Endothelial cell of umbilical vein (primary cell): ENCODE data around the gene ELOVL6. TPM values are rescaled to one million over a fixed set of nuclear protein-coding genes. Genes with fewer than 3 reads are reported as not detected.

Source experiments
- BruUV-seq: library from RNA; stranded (reverse); fragments of 400-500 nt; replicated peaks from 2 replicates; lab custom pipeline; 2021; lab: Mats Ljungman, UMichigan
- CTCF ChIA-PET: fragments of 300-600, 350-600 bp; sonication (Branson Sonifier 250); formaldehyde crosslinking; loops from one replicate; lab custom pipeline; 2021; ENCODE audit warnings: antibody characterized with exemption, inconsistent platforms; lab: Charles Lee
- POLR2A ChIA-PET: fragments of 300-600, 350-600 bp; sonication (Branson Sonifier 250); formaldehyde crosslinking; loops from one replicate; lab custom pipeline; 2021; ENCODE audit warnings: antibody characterized with exemption, inconsistent platforms; lab: Charles Lee
- DNase-seq: peaks from one replicate; pipeline ENCODE4 v3.0.0-alpha.2; 2011; ENCODE audit warnings: low read depth, low spot score
- FAIRE-seq: peaks from 2 replicates; lab custom pipeline; 2011; peaks lifted over from hg19 to GRCh38; lab: Jason Lieb, UNC
- H2AFZ ChIP-seq: 2 replicates; pipeline ENCODE4 v1.6.0; 2012; ENCODE audit warnings: low read depth, low read length, control low read depth, inconsistent platforms
- H3K27ac ChIP-seq: 2 replicates; pipeline ENCODE4 v1.5.1; 2011; ENCODE audit warnings: low read depth, mild to moderate bottlenecking, control low read depth, low read length, moderate library complexity; ENCODE audit not compliant: insufficient read depth
- H3K27me3 ChIP-seq, 2 experiments: 2 replicates each; pipeline versions ENCODE4 v1.6.0 to v1.6.1; 2011; ENCODE audit warnings: low read length in 2 of 2, mixed read lengths in 1 of 2; ENCODE audit not compliant: control insufficient read depth in 2 of 2, insufficient read depth in 2 of 2
- H3K36me3 ChIP-seq, 2 experiments: 2 replicates in 1 of 2; 3 replicates in 1 of 2; pipeline ENCODE4 v1.5.1; 2011; ENCODE audit warnings: low read length in 2 of 2, mild to moderate bottlenecking in 1 of 2, moderate library complexity in 1 of 2; ENCODE audit not compliant: control insufficient read depth in 2 of 2, insufficient read depth in 2 of 2; ENCODE audit errors: extremely low read depth in 1 of 2
- H3K4me1 ChIP-seq: 3 replicates; pipeline ENCODE4 v1.5.1; 2011; ENCODE audit warnings: mild to moderate bottlenecking, low read length; ENCODE audit not compliant: control insufficient read depth, insufficient read depth; ENCODE audit errors: extremely low read depth
- H3K4me2 ChIP-seq: 2 replicates; pipeline ENCODE4 v1.6.1; 2011; ENCODE audit warnings: low read length, control low read depth, mixed read lengths; ENCODE audit not compliant: insufficient read depth
- H3K4me3 ChIP-seq, 3 experiments: fragments of 200-600 bp in 1 of 3; sonication (generic), shearing (Covaris generic) in 1 of 3; replicated peaks in 1 of 3; 2 replicates each; pipeline ENCODE4 v1.5.1; 2011 to 2016; ENCODE audit warnings: control low read depth in 3 of 3, low read length in 3 of 3, mild to moderate bottlenecking in 2 of 3, inconsistent platforms in 1 of 3, low read depth in 1 of 3, moderate library complexity in 1 of 3; ENCODE audit not compliant: insufficient read depth in 1 of 3
- H3K79me2 ChIP-seq: 2 replicates; pipeline ENCODE4 v1.6.0; 2012; ENCODE audit warnings: low read length, inconsistent platforms; ENCODE audit not compliant: control insufficient read depth, insufficient read depth
- H3K9ac ChIP-seq: replicated peaks from 2 replicates; pipeline ENCODE3; 2011; ENCODE audit warnings: low read length, control low read depth; ENCODE audit not compliant: insufficient read depth; ENCODE audit errors: extremely low read depth
- H3K9me1 ChIP-seq: replicated peaks from 3 replicates; pipeline ENCODE4 v1.6.0; 2011; ENCODE audit warnings: mild to moderate bottlenecking, low read length; ENCODE audit not compliant: control insufficient read depth, insufficient read depth; ENCODE audit errors: extremely low read depth
- H3K9me3 ChIP-seq: replicated peaks from 2 replicates; pipeline ENCODE4 v1.5.1; 2012; ENCODE audit warnings: low read length, inconsistent platforms; ENCODE audit not compliant: control insufficient read depth, insufficient read depth
- H4K20me1 ChIP-seq: replicated peaks from 2 replicates; pipeline ENCODE3; 2011; ENCODE audit warnings: mild to moderate bottlenecking, low read length; ENCODE audit not compliant: control insufficient read depth, insufficient read depth; ENCODE audit errors: extremely low read depth
- EZH2 ChIP-seq: IDR thresholded peaks from 2 replicates; pipeline ENCODE4 v1.6.1; 2012; ENCODE audit warnings: borderline replicate concordance, low read depth, mild to moderate bottlenecking, moderate library complexity, low read length, inconsistent platforms; ENCODE audit not compliant: severe bottlenecking
- FOS ChIP-seq: IDR thresholded peaks from 2 replicates; pipeline ENCODE4 v1.6.1; 2011; ENCODE audit warnings: mild to moderate bottlenecking, low read length, moderate library complexity, borderline replicate concordance; ENCODE audit not compliant: insufficient read depth
- GATA2 ChIP-seq: IDR thresholded peaks from 2 replicates; pipeline ENCODE4 v1.7.0; 2011; ENCODE audit warnings: low read depth, mild to moderate bottlenecking, moderate library complexity, mixed read lengths, low read length; ENCODE audit not compliant: insufficient read length, insufficient read depth
- JUN ChIP-seq: IDR thresholded peaks from 2 replicates; pipeline ENCODE4 v1.6.1; 2011; ENCODE audit warnings: borderline replicate concordance, low read depth; ENCODE audit not compliant: insufficient read length, insufficient read depth
- MAX ChIP-seq: IDR thresholded peaks from 2 replicates; pipeline ENCODE4 v1.6.1; 2011; ENCODE audit not compliant: insufficient read depth, insufficient read length
- MYC ChIP-seq: IDR thresholded peaks from one replicate; pipeline ENCODE4 v1.6.1; 2011; ENCODE audit warnings: mild to moderate bottlenecking, low read depth, low read length
- POLR2A ChIP-seq: IDR thresholded peaks from 2 replicates; pipeline ENCODE4 v1.6.1; 2012; ENCODE audit warnings: low read depth, mild to moderate bottlenecking, control low read depth, low read length
- POLR2AphosphoS5 ChIP-seq: IDR thresholded peaks from 2 replicates; pipeline ENCODE4 v1.6.1; 2012; ENCODE audit warnings: low read depth, mild to moderate bottlenecking, control low read depth, low read length, moderate library complexity; ENCODE audit not compliant: insufficient read depth
- dilution Hi-C: fragments of 300-500 bp; cut with MboI; formaldehyde crosslinking; loops from one replicate; pipeline ENCODE4 v1.15.0; 2019; ENCODE audit warnings: low sequenced_read_pairs; ENCODE audit not compliant: extremely low pct_ligation_motif_present
- intact Hi-C: fragments of 100-400 bp; cut with micrococcal nuclease; formaldehyde crosslinking; loops from one replicate; pipeline ENCODE4 v1.10.0; 2022
- polyA plus RNA-seq, 4 experiments: library from polyadenylated mRNA; depleted of rRNA in 3 of 4; stranded (reverse) in 3 of 4; unstranded in 1 of 4; fragments of >200 nt; gene quantifications; 2 replicates each; pipeline versions ENCODE4 v1.2.1 to v1.2.3, GENCODE V29; 2011 to 2012; ENCODE audit warnings: missing spikeins in 1 of 4
- total RNA-seq: library from RNA; stranded (reverse); gene quantifications from 2 replicates; pipeline ENCODE4 v1.2.3, GENCODE V29; 2021
- TF ChIP-seq, protein P1 (sequence below), 2 donors: IDR thresholded peaks; 1 replicate in 1 of 2; 2 replicates in 1 of 2; pipeline ENCODE4 v1.5.1; 2011; ENCODE audit warnings: low read length in 2 of 2, mild to moderate bottlenecking in 2 of 2, moderate library complexity in 2 of 2, control low read depth in 1 of 2, inconsistent platforms in 1 of 2, low read depth in 1 of 2; ENCODE audit not compliant: insufficient read depth in 1 of 2; ENCODE audit errors: extremely low read depth in 1 of 2

The ELOVL6 gene
- total and polyA plus RNA-seq, 2 donors (not counting 3 experiments of a cell fraction or from before 2014, with no cell fraction given) = 6.4 to 26.1 TPM

- intact Hi-C loops (no loop called here), dilution Hi-C loops (no loop called here)
- H3K36me3 ChIP-seq = no peaks in the 10 kb centered on the region
- FAIRE-seq (no peak), DNase-seq (no peak)
- no peak overlapping the region for H3K9ac ChIP-seq
- H3K79me2 ChIP-seq = no peaks in the 10 kb centered on the region
- H3K9me1 ChIP-seq = no peaks in the 10 kb centered on the region
- CTCF ChIA-PET = no interaction called here
- POLR2A ChIA-PET = no interaction called here
- no peaks in the 10 kb centered on the region for H3K4me1 ChIP-seq
- no peak overlapping the region for H3K27ac ChIP-seq
- no peak overlapping the region for H2AFZ ChIP-seq
- no peaks in the 10 kb centered on the region for H4K20me1 ChIP-seq
- H3K4me2 ChIP-seq = no peak overlapping the region
- H3K4me3 ChIP-seq = no peak overlapping the region
- H3K27me3 ChIP-seq = no peaks in the 10 kb centered on the region
- no peaks in the 10 kb centered on the region for H3K9me3 ChIP-seq
- TF ChIP-seq EZH2 (no peak), POLR2AphosphoS5 (no peak), MAX (no peak), JUN (no peak), FOS (no peak), MYC (no peak), GATA2 (no peak), POLR2A (no peak)
- TF ChIP-seq, protein P1, sequence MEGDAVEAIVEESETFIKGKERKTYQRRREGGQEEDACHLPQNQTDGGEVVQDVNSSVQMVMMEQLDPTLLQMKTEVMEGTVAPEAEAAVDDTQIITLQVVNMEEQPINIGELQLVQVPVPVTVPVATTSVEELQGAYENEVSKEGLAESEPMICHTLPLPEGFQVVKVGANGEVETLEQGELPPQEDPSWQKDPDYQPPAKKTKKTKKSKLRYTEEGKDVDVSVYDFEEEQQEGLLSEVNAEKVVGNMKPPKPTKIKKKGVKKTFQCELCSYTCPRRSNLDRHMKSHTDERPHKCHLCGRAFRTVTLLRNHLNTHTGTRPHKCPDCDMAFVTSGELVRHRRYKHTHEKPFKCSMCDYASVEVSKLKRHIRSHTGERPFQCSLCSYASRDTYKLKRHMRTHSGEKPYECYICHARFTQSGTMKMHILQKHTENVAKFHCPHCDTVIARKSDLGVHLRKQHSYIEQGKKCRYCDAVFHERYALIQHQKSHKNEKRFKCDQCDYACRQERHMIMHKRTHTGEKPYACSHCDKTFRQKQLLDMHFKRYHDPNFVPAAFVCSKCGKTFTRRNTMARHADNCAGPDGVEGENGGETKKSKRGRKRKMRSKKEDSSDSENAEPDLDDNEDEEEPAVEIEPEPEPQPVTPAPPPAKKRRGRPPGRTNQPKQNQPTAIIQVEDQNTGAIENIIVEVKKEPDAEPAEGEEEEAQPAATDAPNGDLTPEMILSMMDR (IDR thresholded peaks at IDR 0.05; ENCODE audit: extremely low read depth in 1 of 2, insufficient read depth in 1 of 2, low read depth in 1 of 2, low read length in 2 of 2) = no peak
- no TSS peak for BruUV-seq
Observed at GRCh38 chr4:110131916-110132315, 66.5 kb downstream of the ELOVL6 start.
